HG02610 (cell line): ENCODE measurements around the gene RMRP.
"Not testable (repeated sequence)": the region's sequence is repeated elsewhere in the genome, so short reads cannot be mapped to it uniquely, and the experiment has no call there.

Experiments
- ATAC-seq: cut with Tn5 transposase; IDR thresholded peaks from one replicate; pipeline ENCODE4 v1.9.1; 2021; ENCODE audit warnings: mild to moderate bottlenecking, moderate library complexity; ENCODE audit not compliant: unreplicated experiment

RMRP gene

DNA sequence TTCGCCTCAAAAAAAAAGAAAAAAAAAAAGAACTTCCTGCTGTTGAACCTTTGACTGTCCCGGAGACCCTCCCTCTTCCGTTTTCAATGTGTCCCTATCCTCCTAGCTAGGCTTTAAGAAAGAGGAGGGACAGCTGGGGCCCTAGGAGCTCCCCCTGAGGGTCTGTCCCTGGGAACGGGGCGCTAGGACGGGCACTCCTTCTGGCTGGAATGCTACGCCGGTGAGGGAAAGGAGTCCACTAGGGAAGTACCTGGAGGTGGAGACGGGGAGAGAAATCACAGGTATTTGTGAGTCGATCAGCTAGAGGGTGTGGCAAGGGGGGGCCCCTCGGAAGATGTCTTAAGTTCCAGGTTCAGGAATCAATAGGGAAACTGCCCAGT is 11.7 kb downstream of the RMRP start:
- ATAC-seq: peak; percentile 10

- ATAC-seq: not testable (repeated sequence)
Observed at GRCh38 chr9:35645736-35646135, 12.1 kb downstream of the RMRP start.

DNA sequence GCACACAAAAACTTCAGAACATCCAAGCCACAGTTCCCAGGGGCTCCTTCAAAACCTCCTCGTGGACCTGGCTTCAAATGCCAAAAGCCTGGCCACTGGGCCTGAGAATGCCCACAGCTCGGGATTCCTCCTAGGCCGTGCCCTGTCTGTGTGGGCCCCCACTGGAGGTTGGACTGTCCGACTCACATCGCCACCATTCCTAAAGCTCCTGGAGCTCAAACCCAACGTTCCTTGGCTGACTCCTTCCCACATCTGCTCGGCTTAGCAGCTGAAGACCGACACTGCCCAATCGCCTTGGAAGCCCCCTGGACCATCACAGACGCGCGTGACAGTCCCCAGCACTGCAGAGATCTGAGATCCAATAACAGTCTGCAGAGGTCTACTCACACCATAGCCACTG is 14.8 kb downstream of the RMRP start:
- no peak for ATAC-seq

GRCh38 chr9:35641478-35641877 is 16.3 kb downstream of the RMRP start:
- not testable (repeated sequence) for ATAC-seq

- not testable (repeated sequence) for ATAC-seq
Observed at GRCh38 chr9:35640431-35640830, 17.4 kb downstream of the RMRP start.

- no peak for ATAC-seq
Observed at GRCh38 chr9:35639631-35640030, 18.2 kb downstream of the RMRP start.

DNA sequence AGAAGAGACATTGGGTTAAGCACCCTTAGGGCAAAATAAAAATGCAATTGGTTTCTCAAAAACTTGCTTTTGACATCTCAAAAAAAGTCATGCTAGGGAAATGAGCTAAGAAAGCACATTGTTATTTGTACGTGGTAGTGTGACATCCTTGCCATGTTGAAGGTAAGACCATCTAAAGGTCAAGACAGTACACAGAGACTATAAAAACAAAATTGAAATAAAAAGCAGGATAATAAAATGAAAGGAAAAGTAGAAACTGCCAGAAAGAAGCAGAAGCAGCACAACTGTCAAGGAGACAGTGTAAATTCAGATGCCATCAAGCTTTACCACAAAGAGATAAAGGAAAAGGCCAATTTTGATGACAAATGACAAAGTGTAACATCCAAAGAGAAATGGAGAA is 18.6 kb downstream of the RMRP start:
- not testable (repeated sequence) for ATAC-seq

DNA sequence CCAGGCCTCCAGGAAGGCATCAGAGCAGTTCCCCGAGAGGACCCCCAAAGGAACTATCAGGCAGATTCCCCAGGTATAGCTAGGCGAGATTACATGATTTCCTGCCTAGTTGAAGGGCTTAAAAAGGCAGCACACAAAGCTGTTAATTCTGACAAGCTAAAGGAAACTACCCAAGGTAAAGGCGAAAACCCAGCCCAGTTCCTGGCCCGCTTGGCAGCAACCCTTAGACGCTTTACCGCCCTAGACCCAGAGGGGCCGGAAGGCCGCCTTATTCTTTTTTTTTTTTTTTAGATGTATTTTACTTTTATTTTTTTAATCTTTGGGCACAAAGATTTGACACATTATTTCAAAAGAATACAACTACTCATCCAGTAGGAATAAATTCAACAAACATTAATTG is 19.1 kb downstream of the RMRP start:
- ATAC-seq: not testable (repeated sequence)

DNA sequence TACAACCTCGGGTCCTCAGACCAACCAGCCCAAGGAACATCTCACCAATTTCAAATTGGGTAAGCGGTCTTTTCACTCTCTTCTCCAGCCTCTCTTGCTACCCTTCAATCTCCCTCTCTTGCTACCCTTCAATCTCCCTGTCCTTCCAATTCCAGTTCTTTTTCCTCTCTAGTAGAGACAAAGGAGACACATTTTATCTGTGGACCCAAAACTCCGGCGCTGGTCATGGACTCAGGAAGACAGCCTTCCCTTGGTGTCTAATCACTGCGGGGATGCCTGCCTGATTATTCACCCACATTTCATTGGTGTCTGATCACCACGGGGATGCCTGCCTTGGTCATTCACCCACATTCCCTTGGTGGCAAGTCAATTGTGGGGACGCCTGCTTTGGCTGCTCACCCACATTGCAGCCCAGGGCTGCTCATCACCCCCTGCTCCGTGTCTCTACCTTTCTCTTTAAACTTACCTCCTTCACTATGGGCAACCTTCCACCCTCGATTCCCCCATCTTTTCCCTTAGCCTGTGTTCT is 20.3 kb downstream of the RMRP start:
- ATAC-seq: not testable (repeated sequence)

- ATAC-seq: not testable (repeated sequence)
Observed at GRCh38 chr9:35636877-35637246, 21.0 kb downstream of the RMRP start.

GRCh38 chr9:35636135-35636876 is 21.5 kb downstream of the RMRP start:
- ATAC-seq: no peak

GRCh38 chr9:35635730-35636129 is 22.1 kb downstream of the RMRP start:
- no peak for ATAC-seq

GRCh38 chr9:35629597-35629996 is 28.2 kb downstream of the RMRP start:
- no peak for ATAC-seq

DNA sequence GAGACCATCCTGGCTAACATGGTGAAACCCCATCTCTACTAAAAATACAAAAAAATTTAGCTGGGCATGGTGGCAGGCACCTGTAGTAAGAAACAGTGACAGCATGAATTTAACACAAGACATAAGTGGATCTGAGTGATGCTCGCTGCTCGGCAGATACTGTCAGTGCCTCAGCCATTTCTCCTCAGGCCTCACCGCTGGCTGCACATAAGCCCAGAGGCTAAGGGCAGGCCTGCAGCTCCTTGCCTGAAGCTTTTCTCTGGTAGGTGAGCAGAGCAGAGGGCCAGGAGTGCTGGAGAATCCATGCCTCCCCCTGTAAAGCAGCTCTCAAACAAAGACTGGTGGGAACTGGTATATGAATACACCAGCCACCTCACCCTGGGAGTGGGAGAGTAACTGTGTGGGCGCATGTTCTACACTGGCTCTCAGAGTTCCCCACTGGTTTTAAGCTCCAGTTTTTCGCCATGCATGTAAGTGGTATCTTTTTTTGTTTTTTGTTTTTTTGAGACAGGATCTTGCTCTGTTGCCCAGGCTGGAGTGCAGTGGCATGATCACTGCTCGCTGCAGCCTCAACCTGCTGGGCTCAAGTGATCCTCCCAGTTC is 29.3 kb downstream of the RMRP start:
- no peak for ATAC-seq

GRCh38 chr9:35627575-35627974 is 30.2 kb downstream of the RMRP start:
- ATAC-seq: no peak

- peak; percentile 39 for ATAC-seq
Observed at GRCh38 chr9:35619800-35620158, 38.0 kb downstream of the RMRP start.

GRCh38 chr9:35618854-35619799 is 38.7 kb downstream of the RMRP start:
- peak; percentile 42 for ATAC-seq

DNA sequence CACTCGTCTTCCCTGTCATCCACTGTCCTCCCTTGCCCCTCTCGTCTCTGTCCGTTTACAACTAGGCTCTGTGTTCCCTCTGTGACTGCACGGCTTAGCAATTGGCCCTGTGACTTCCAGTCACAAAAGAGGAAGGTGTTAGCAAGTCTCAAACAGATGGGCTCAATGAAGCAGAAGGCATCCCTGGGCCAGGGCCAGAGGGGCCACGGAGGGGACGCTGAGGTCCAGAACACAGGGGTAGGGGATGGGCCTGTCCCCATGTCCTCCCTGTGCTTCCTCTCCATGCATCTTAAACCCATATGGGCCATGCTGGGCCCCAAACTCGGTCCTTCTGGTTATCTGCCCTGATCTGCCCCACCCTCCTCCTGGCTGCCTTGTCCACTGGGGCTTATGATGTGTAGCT is 39.5 kb downstream of the RMRP start, which contains the start of gene CD72:
Gene CD72, minus strand, starts transcription at position 89 of the 403 bp plus-strand sequence. CDS start 110 bp downstream, outside the sequence.
- no peak for ATAC-seq

DNA sequence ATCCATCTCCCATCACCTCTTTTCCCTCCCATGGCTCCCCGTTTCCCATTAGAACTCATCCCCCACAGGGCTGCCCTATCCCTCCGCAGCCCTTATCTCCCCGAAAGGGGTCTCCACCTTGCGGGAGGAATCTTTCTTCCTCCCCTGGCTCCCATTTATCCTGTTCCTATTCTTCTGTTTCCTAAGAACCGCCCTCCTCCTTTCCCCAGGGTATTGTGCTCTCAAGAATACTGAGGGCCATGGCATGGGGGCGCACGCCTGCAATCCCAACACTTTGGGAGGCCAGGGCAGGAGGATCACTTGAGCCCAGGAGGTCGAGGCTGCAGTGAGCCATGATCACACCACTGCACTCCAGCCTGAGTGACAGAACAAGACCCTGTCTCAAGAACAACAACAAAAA is 40.3 kb downstream of the RMRP start:
- no peak for ATAC-seq

DNA sequence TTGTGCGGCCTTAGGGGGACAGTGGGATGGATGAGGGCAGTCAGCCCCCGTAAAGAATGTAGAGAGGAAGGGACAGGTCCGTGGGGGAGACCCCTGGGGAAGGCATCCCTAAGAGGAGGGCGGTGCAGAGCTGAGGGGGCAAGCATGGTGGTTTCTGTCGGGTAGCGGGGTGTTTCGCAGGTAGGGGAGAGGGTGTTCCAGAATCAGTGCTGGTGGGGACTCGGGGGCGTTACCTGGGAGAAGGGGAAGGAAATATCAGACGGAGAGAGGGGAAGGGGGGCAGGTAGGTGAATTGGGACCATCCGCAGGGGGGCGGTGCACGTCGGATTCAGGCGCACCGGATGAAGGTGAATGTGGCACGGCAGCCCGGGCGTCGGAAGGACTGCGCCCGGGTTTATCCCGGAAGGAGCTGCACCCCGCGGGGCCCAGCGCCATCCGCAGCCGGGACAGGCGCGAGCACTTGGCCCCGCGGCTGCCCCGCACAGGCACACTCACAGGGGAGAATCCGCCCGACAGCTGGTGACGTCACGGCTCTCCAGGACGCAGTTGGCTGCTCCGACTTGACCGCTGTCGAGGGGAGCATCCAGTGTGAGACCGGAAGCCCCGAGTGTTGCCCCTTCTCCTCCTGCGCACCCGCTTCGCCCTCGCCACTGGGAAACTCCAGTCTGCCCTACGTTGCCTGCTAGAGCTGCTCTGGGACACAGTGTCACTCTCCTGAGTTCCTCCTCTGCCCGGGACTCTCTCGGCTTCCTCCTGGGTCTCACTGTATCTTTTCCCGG is 40.9 kb downstream of the RMRP start:
- ATAC-seq: no peak
